ENCODE results near the gene DDX41.

- TF ChIP-seq POLR2A (IDR thresholded peaks at IDR 0.05; ENCODE audit: low read depth, low read length): no peak
- TF ChIP-seq POLR2AphosphoS5 (IDR thresholded peaks at IDR 0.05; ENCODE audit: low read depth, low read length): no peak
- TF ChIP-seq TAF1 (IDR thresholded peaks at IDR 0.05; ENCODE audit: borderline replicate concordance, low read depth, low read length): no peak
These were observed 7.8 kb upstream of the DDX41 start for GRCh38 chr5:177524539-177524900.
